ENCODE results near the gene MYO1F. TPM values are rescaled to one million over a fixed set of nuclear protein-coding genes. Genes with fewer than 3 reads are reported as not detected.
"Not testable (repeated sequence)": the region's sequence is repeated elsewhere in the genome, so short reads cannot be mapped to it uniquely, and the experiment has no call there.

The MYO1F gene
- total RNA-seq, 2 experiments from 2014 or later: 13.7 to 18.3 TPM

DNA sequence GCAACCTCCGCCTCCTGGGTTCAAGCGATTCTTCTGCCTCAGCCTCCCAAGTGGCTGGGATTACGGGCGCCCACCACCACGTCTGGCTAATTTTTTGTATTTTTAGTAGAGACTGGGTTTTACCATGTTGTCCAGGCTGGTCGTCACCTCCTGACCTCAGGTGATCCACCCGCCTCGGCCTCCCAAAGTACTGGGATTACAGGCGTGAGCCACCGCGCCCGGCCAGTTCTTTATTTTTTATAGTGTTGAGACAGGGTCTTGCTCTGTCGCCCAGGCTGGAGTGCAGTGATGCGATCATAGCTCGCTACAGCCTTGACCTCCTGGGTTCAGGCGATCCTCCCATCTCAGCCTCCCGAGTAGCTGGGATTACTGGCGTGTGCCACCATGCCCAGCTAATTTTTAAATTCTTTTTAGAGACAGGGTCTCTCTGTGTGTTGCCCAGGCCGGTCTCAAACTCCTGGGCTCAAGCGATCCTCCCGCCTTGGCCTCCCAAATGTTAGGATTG lies 62.7 kb downstream of the MYO1F start:
- H3K27ac Mint-ChIP-seq: peak overlapping the region; percentile 97
- H3K9me3 Mint-ChIP-seq (ENCODE audit: low read depth); ATAC-seq; H3K27me3 Mint-ChIP-seq; H3K36me3 Mint-ChIP-seq (ENCODE audit: low read depth): not testable (repeated sequence)
- POLR2A ChIA-PET: interaction anchor here (0.6 to 1.6 kb wide), 10 partner anchors 9 to 611 kb away, joined by 3 to 9 read pairs (median 4); partner anchors contain the start of genes HNRNPM and RAB11B
- peak; percentile 34 for DNase-seq
- peak overlapping the region; percentile 81 for H3K4me3 Mint-ChIP-seq
- peaks cover 55% of the 10 kb centered on the region for H3K4me1 Mint-ChIP-seq
- CTCF ChIA-PET: interaction anchor here (0.6 to 1.7 kb wide), 7 partner anchors 9 to 1680 kb away, joined by 3 to 6 read pairs (median 5); partner anchors contain the start of gene DNMT1
- intact Hi-C loops (cut with DNase I, micrococcal nuclease): loop anchor here (1.0 to 5.0 kb wide), 10 partner anchors 55 to 1818 kb away; partner anchors contain the start of genes ELAVL1 (in 1 of the 2), FBXL12 (in 1 of the 2), KANK3 (in 1 of the 2) and MARCHF2 (in 1 of the 2)

GRCh38 chr19:8513687-8514504 lies 63.3 kb downstream of the MYO1F start, which contains the start of gene ZNF414:
ZNF414 (minus strand) TSS chr19:8514167; CDS start chr19:8514046, 121 bp downstream.
- H3K27me3 Mint-ChIP-seq: no peaks in the 10 kb centered on the region
- peak; percentile 81 for ATAC-seq
- CTCF ChIA-PET: interaction anchor here (0.6 to 1.7 kb wide), 10 partner anchors 27 to 644 kb away, joined by 3 to 9 read pairs (median 5); partner anchors contain the start of gene MYO1F
- intact Hi-C loops (cut with DNase I, micrococcal nuclease): loop anchor here (1.0 to 5.0 kb wide), 16 partner anchors 27 to 1818 kb away; partner anchors contain the start of genes HNRNPM (in 2 of the 2), MARCHF2 (in 2 of the 2), ELAVL1 (in 1 of the 2) and FBXL12 (in 1 of the 2)
- H3K4me3 Mint-ChIP-seq: peak within 1 kb of the TSS; percentile 81
- H3K27ac Mint-ChIP-seq: peak within 1 kb of the TSS; percentile 97
- peak; percentile 99 for DNase-seq
- peaks cover 3% of the 10 kb centered on the region for H3K36me3 Mint-ChIP-seq (ENCODE audit: low read depth)
- peaks cover 55% of the 10 kb centered on the region for H3K4me1 Mint-ChIP-seq
- POLR2A ChIA-PET: interaction anchor here (0.5 to 1.6 kb wide), 11 partner anchors 8 to 611 kb away, joined by 3 to 9 read pairs (median 3); partner anchors contain the start of genes HNRNPM, MARCHF2 and RAB11B
- H3K9me3 Mint-ChIP-seq (ENCODE audit: low read depth): no peaks in the 10 kb centered on the region

DNA sequence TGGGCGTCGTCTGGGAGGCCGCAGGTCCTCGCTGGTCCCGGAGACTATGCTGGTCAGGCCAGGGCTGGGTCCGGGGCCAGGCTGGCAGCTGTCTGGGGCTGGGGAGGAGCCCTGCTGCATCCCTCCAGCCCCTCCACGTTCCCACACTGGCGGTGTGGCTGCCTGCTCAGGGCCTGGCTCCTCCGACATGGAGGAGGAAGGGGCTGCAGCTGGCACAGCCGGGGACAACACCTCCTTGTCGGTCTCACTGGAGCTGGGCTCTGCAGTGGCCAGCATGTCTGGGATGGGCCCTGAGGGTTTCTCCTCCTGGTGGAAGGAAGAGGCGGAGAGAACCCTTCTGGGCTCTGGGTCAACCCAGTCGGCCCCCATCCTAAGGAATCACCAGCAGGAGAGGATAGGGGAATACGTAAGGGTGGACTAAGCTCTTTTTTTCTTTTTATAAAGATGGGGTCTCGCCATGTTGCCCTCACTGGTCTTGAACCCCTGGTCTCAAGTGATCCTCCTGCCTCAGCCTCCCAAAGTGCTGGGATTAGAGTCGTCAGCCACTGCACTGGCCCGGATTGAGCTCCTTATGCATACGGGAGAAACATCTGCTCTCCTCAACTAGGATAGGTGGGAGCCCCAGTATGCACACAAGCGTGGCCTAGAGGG lies 64.1 kb downstream of the MYO1F start:
- Mint-ChIP-seq H3K27me3 (no peaks in the 10 kb centered on the region), H3K36me3 (ENCODE audit: low read depth) (peaks cover 3% of the 10 kb centered on the region), H3K4me3 (peak overlapping the region; percentile 81), H3K9me3 (ENCODE audit: low read depth) (no peaks in the 10 kb centered on the region), H3K27ac (peak overlapping the region; percentile 97), H3K4me1 (peaks cover 49% of the 10 kb centered on the region)
- intact Hi-C loops (cut with DNase I, micrococcal nuclease): loop anchor here (1.0 to 5.0 kb wide), 11 partner anchors 26 to 1819 kb away; partner anchors contain the start of genes HNRNPM (in 2 of the 2), MARCHF2 (in 2 of the 2), KANK3 (in 1 of the 2) and MBD3L1 (in 1 of the 2)
- no peak for ATAC-seq
- no peak for DNase-seq
- ChIA-PET CTCF (interaction anchor here (0.6 to 1.7 kb wide), 9 partner anchors 26 to 159 kb away, joined by 3 to 9 read pairs (median 5); partner anchors contain the start of gene MYO1F), POLR2A (interaction anchor here (0.6 to 1.6 kb wide), 7 partner anchors 18 to 123 kb away, joined by 3 to 9 read pairs (median 3); partner anchors contain the start of genes HNRNPM, MARCHF2 and RAB11B)

DNA sequence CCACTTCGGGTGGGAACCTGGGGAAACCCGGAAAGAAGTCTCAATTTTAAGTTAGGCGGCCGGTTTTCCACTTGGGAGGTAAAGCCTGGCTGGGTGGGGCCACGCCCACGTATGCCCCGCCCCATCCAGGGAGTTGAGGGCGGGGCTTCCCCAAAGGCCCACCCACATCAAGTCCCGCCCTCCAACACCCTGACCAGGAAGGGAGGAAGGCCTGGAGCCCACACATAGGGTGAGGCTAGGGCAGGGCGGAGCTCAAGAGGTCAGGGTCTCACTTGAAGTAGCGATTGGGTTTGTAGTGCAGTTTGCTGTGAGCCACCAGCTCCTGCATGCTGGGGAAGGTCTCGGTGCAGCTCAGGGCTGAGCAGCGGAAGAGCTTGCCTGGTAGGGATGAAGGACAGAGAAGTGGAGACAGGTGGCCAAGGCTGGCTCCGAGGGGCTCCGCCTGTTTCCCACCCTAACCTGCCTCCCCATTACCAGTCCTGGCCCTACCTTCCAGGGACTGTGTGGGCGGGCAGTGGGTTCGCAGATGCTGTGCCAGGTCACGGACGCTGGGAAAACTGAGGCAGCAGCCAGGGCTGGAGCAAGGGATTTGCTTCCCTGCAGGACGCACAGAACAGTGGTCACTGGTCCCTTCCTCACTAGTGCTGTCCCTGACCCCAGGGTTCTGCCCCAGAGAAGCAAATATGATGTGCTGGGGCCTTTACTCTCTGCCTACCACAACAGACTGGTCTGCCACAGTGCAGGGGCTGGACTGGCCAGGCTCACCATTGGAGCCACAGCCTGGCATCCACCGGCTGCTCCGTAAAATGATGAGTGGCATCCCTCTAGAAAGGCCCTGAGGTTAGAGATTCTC lies 64.9 kb downstream of the MYO1F start:
- Mint-ChIP-seq H3K9me3 (ENCODE audit: low read depth) (no peaks in the 10 kb centered on the region), H3K27ac (peak overlapping the region; percentile 80), H3K36me3 (ENCODE audit: low read depth) (peaks cover 3% of the 10 kb centered on the region), H3K4me1 (peaks cover 41% of the 10 kb centered on the region), H3K4me3 (peak overlapping the region; percentile 81), H3K27me3 (no peaks in the 10 kb centered on the region)
- POLR2A ChIA-PET: interaction anchor here (0.6 to 1.1 kb wide), 7 partner anchors 18 to 1075 kb away, joined by 3 to 7 read pairs (median 3); partner anchors contain the start of gene MARCHF2
- intact Hi-C loops (cut with DNase I, micrococcal nuclease): loop anchor here (2.0 to 5.0 kb wide), 5 partner anchors 68 to 1820 kb away; partner anchors contain the start of genes HNRNPM (in 1 of the 2), KANK3 (in 1 of the 2), MARCHF2 (in 1 of the 2) and RAVER1 (in 1 of the 2)
- ATAC-seq (no peak), DNase-seq (peak; percentile 59)
- CTCF ChIA-PET: interaction anchor here (0.5 to 1.3 kb wide), 6 partner anchors 10 to 158 kb away, joined by 3 to 7 read pairs (median 3); partner anchors contain the start of gene PRAM1

DNA sequence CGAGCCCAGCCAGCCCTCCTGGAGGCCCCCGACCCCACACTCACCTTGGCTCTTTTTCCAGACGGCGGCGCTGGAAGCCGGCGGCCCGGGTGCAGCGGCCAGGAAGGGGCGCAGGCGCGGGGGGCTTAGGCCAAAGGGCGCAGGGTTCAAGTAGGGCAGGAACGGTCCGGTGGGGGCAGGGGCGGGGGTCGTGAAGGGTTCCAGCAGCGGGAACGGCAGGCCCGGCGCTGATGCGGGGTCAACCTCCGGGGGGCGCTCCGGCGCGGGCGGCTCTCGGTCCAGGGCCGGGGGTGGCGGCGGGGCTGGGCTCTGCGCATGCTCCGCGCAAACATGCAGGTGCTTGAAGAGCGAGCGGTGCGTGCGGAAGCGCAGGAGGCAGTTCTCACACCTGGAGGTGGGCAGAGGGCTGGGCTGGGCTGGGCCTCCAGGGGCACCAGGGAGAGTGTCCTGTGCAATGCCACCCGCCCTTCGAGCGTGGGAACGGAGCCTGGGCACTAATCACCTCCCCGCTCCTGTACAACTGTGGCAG lies 65.6 kb downstream of the MYO1F start:
- Mint-ChIP-seq H3K9me3 (ENCODE audit: low read depth) (no peaks in the 10 kb centered on the region), H3K4me1 (peaks cover 37% of the 10 kb centered on the region), H3K36me3 (ENCODE audit: low read depth) (peaks cover 3% of the 10 kb centered on the region), H3K27ac (no peak overlapping the region), H3K27me3 (no peaks in the 10 kb centered on the region), H3K4me3 (no peak overlapping the region)
- no peak for ATAC-seq
- POLR2A ChIA-PET: interaction anchor here (0.7 to 0.9 kb wide), 3 partner anchors 28 to 169 kb away, joined by 3 to 5 read pairs (median 3); no protein-coding TSS in a partner anchor
- no peak for DNase-seq
- CTCF ChIA-PET: interaction anchor here (0.6 to 1.0 kb wide), 3 partner anchors 9 to 67 kb away, joined by 3 to 4 read pairs (median 3); partner anchors contain the start of gene PRAM1
- intact Hi-C loops (cut with DNase I, micrococcal nuclease): loop anchor here (2.0 to 5.0 kb wide), 5 partner anchors 67 to 1821 kb away; partner anchors contain the start of genes HNRNPM (in 1 of the 2), KANK3 (in 1 of the 2), MARCHF2 (in 1 of the 2) and RAVER1 (in 1 of the 2)

DNA sequence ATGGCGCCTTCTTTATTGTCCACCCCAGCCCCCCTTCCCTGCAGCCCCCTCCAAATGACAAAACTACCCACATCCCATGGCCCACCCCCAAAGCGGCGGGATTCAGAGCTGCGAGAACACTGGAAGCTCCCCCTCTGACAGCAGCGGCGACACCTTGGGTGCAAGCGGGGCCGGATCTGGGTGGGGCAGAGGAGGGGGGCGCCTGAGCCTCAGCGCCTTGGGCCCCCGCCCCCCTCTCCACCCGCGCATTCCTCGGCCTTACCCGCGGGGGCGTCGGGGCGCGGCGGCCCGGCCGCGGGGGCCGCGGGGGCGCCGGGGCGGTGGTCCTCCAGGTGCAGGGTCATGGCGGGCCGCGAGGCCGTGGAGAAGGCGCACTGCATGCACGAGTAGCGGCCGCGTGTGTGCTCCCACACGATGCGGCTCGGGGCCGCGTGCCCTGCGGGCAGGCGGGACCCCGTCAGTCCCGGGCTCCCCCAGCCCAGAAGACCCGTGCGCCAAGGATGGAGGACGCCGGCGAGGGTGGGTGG lies 66.6 kb downstream of the MYO1F start:
- intact Hi-C loops (cut with DNase I, micrococcal nuclease): loop anchor here (5.0 kb wide), 3 partner anchors 98 to 1822 kb away; partner anchors contain the start of genes KANK3 (in 1 of the 2), MARCHF2 (in 1 of the 2) and RAVER1 (in 1 of the 2)

GRCh38 chr19:8506402-8506957 lies 70.8 kb downstream of the MYO1F start:
- ATAC-seq: no peak
- intact Hi-C loops (cut with DNase I, micrococcal nuclease): loop anchor here (1.0 to 10.0 kb wide), 4 partner anchors 62 to 152 kb away; partner anchors contain the start of genes HNRNPM (in 1 of the 2) and MARCHF2 (in 1 of the 2)

More for the DNA sequence above, 66.6 kb downstream of the MYO1F start:
- Mint-ChIP-seq H3K9me3 (ENCODE audit: low read depth) (no peaks in the 10 kb centered on the region), H3K27me3 (no peaks in the 10 kb centered on the region), H3K27ac (no peak overlapping the region), H3K36me3 (ENCODE audit: low read depth) (peaks cover 3% of the 10 kb centered on the region), H3K4me1 (peaks cover 33% of the 10 kb centered on the region), H3K4me3 (no peak overlapping the region)
- ChIA-PET POLR2A (no interaction called here), CTCF (no interaction called here)
- no peak for ATAC-seq
- no peak for DNase-seq

DNA sequence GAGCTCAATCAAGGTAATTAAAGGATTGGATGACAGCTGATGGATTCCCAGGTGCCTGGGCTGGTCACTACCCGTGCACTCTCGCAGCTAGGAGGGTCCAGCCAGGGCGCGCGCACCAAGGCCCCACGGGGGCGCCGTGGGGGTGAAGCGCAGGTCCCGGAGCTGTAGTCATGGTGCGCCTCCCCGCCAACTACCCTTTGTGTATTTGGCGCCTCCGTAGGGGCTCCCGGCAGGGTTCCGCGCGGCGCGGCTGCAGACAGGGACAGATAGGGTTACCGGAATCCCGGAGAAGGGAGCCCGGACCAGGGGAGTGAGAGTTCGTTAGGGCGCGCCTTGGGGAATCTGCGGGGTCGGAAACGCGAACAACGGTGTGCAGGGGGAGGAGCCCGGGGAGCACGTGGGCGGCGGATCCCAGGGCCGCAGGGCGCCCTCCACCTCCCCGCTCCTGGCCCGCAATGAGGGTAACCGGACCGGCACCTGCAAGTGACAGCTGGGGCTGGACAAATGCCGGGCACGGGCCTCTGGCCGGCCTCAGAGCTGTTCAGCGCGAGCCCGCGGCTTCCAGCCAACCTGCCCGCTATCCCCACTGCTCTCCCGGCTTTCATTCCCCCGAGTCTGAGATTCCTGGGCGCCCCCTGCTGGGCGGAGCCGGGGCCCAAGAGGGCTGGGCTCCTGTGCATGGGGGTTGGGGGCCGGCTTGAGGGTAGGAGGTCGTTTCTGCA lies 71.4 kb downstream of the MYO1F start:
- H3K4me1 Mint-ChIP-seq: peaks cover 18% of the 10 kb centered on the region
- ATAC-seq (peak; percentile 79), DNase-seq (peak; percentile 87)
- intact Hi-C loops (cut with DNase I, micrococcal nuclease): loop anchor here (1.0 to 10.0 kb wide), 4 partner anchors 62 to 152 kb away; partner anchors contain the start of genes HNRNPM (in 1 of the 2) and MARCHF2 (in 1 of the 2)
- H3K36me3 Mint-ChIP-seq (ENCODE audit: low read depth): no peaks in the 10 kb centered on the region
- POLR2A ChIA-PET: interaction anchor here (0.5 to 1.0 kb wide), 5 partner anchors 8 to 73 kb away, joined by 3 to 5 read pairs (median 4); partner anchors contain the start of gene ZNF414
- H3K27me3 Mint-ChIP-seq: no peaks in the 10 kb centered on the region
- no peaks in the 10 kb centered on the region for H3K9me3 Mint-ChIP-seq (ENCODE audit: low read depth)
- peak overlapping the region; percentile 80 for H3K27ac Mint-ChIP-seq
- CTCF ChIA-PET: interaction anchor here (0.6 to 2.0 kb wide), 16 partner anchors 9 to 117 kb away, joined by 3 to 13 read pairs (median 4); partner anchors contain the start of genes HNRNPM and MARCHF2
- peak overlapping the region; percentile 80 for H3K4me3 Mint-ChIP-seq

More at GRCh38 chr19:8506402-8506957, 70.8 kb downstream of the MYO1F start:
- no peak for DNase-seq
- H3K27ac Mint-ChIP-seq: peak overlapping the region; percentile 7
- H3K36me3 Mint-ChIP-seq (ENCODE audit: low read depth): no peaks in the 10 kb centered on the region
- peaks cover 18% of the 10 kb centered on the region for H3K4me1 Mint-ChIP-seq
- ChIA-PET POLR2A (interaction anchor here (0.5 kb wide), 1 partner anchor 72 kb away, joined by 4 read pairs; no protein-coding TSS in a partner anchor), CTCF (interaction anchor here (0.6 to 2.0 kb wide), 6 partner anchors 10 to 93 kb away, joined by 3 to 13 read pairs (median 6); partner anchors contain the start of gene MARCHF2)
- H3K27me3 Mint-ChIP-seq: no peaks in the 10 kb centered on the region
- no peaks in the 10 kb centered on the region for H3K9me3 Mint-ChIP-seq (ENCODE audit: low read depth)
- H3K4me3 Mint-ChIP-seq: peak overlapping the region; percentile 80
